ENCODE data around the gene VASH2.
"Not testable (repeated sequence)": the region's sequence is repeated elsewhere in the genome, so short reads cannot be mapped to it uniquely, and the experiment has no call there.

DNA sequence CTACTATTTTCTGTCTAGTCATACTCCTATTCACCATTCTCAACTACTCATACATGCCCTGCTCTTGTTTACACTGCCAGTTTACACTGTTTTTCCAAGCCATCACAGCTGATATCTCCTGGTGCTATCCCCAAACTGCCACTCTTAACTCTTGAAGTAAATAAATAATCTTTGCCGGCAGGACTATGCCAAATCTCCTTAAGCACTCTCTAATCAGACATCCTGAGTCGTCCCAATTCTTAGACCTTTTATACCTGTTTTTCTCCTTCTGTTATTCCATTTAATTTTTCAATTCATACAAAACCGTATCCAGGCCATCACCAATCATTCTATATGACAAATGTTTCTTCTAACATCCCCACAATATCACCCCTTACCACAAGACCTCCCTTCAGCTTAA is 36.7 kb upstream of the VASH2 start:
- not testable (repeated sequence) for TF ChIP-seq SMC3 (IDR thresholded peaks at IDR 0.05; ENCODE audit: low read depth, low read length); CTCF (conservative IDR thresholded peaks at IDR 0.05; ENCODE audit: low read depth, low read length); RAD21 (IDR thresholded peaks at IDR 0.05; ENCODE audit: low read length)
